NCI-H446 treated with DMSO at 0.1 percent for 48 hours (cell line): ENCODE data around the gene BCL2A1.
"Not testable (repeated sequence)": the region's sequence is repeated elsewhere in the genome, so short reads cannot be mapped to it uniquely, and the experiment has no call there.

Source experiments
- DNase-seq: peaks from one replicate; lab custom pipeline; 2025; lab: John Stamatoyannopoulos, UW

Gene BCL2A1

DNA sequence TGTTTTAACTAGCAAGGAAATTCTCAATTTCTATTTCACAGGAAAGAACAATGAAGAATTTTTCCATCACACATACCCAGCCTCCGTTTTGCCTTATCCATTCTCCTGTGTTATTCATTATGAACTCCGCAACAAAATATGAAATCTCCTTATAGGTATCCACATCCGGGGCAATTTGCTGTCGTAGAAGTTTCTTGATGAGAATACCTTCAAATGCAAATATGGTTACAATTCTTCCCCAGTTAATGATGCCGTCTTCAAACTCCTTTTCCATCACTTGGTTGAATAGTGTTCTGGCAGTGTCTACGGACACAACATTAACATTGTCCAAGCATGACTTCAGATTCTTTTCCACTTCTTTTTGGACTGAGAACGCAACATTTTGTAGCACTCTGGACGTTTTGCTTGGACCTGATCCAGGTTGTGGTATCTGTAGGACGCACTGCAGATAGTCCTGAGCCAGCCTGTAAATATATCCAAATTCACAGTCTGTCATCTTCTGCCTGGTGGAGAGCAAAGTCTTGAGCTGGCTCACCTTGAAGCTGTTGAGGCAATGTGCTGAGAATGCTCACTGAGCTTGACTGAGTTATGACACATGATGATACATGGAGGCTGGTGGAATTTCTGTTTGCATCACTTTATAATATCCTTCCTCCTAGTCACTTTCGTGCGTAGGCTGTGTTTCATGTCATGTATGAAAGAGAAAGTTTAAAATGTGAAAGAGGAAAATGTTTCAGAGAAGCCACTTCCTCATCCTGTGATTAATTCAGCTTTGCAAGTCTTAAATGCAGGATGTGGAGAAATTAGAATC is at the start of gene BCL2A1:
Gene BCL2A1, minus strand, starts transcription at position 573 of the 811 bp plus-strand sequence. Its CDS starts 77 bp downstream, at position 496.
- DNase-seq = no peak

GRCh38 chr15:80020731-80021130 is 49.7 kb upstream of the BCL2A1 start:
- no peak for DNase-seq

GRCh38 chr15:80020149-80020548 is 49.2 kb upstream of the BCL2A1 start:
- not testable (repeated sequence) for DNase-seq

DNA sequence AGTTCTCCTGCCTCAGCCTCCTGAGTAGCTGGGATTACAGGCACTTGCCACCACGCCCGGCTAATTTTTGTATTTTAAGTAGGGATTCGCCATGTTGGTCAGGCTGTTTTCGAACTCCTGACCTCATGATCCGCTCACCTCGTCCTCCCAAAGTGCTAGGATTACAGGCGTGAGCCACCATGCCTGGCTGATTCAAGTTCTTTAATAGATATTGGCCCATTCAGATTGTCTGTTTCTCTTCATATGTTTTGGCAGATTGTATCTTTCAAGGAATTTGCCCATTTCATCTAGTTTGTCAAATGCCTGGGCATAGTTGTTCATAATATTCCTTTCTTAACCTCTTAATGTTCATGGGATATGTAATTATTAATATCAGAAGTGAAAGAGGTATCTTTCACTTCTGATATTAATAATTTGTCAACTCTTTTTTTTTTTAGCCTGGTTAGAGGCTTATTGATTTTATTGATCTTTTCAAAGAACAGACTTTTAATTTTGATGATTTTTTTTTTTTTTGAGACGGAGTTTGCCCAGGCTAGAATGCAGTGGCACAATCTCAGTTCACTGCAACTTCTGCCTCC is 48.3 kb upstream of the BCL2A1 start:
- no peak for DNase-seq

DNA sequence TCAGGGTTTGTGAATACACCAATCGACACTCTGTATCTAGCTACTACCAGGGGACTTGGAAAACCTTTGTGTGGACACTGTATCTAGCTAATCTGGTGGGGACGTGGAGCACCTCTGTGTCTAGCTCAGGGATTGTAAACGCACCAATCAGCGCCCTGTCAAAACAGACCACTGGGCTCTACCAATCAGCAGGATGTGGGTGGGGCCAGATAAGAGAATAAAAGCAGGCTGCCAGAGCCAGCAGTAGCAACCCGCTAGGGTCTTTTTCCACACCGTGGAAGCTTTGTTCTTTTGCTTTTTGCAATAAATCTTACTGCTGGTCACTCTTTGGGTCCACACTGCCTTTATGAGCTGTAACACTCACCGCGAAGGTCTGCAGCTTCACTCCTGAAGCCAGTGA is 46.1 kb upstream of the BCL2A1 start:
- not testable (repeated sequence) for DNase-seq

DNA sequence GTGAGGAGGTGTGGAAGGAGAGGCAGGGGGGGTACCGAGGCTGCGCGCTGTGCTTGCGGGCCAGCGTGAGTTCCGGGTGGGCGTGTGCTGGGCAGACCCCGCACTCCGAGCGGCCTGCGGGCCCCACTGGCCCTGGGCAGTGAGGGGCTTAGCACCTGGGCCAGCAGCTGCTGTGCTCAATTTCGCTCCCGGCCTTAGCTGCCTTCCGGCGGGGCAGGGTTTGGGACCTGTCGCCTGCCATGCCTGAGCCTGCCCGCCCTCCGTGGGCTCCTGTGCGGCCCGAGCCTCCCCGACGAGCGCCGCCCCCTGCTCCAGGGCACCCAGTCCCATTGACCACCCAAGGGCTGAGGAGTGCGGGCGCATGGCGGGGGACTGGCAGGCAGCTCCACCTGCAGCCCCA is 45.5 kb upstream of the BCL2A1 start:
- not testable (repeated sequence) for DNase-seq

GRCh38 chr15:80015156-80015555 is 44.2 kb upstream of the BCL2A1 start:
- no peak for DNase-seq

DNA sequence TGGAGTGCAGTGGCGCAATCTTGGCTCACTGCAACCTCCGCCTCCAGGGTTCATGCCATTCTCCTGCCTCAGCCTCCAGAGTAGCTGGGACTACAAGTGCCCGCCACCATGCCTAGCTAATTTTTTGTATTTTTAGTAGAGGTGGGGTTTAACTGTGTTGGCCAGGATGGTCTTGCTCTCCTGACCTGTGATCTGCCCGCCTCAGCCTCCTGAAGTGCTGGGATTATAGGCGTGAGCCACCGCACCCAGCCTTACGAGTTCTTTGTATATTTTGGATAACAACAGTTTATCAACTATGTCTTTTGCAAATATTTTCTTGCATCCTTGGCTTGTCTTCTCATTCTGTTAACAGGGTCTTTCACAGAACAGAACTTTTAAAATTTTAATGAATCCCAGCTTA is 43.2 kb upstream of the BCL2A1 start:
- DNase-seq = not testable (repeated sequence)

DNA sequence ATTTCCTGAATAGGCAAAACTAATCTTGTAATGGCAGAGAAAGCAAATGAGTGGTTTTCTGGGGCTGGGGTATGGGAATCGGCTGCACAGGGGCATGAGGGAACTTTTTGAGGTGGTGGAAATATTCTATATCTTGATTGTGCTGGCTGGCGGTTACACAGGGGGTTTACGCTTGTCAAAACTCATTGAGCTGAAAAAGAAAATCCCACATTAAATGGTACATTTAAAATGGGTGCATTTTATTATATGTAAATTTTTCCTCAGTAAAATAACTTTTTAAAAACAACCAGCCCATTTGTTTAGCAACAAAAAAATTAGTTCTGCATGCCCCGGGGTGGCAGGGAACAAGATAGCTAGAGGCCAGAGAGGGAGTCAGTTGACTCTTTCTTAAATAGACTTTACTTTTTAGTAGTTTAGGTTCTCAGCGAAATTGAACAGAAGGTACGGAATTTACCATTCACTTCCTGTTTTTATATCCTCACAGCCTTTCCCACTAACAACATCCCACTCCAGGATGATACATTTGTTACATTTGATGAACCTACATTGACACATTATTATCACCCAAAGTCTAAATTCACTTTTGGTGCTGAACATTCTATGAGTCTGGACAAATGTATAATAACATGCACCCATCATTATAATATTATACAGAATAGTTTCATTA is 41.2 kb upstream of the BCL2A1 start:
- DNase-seq = no peak

DNA sequence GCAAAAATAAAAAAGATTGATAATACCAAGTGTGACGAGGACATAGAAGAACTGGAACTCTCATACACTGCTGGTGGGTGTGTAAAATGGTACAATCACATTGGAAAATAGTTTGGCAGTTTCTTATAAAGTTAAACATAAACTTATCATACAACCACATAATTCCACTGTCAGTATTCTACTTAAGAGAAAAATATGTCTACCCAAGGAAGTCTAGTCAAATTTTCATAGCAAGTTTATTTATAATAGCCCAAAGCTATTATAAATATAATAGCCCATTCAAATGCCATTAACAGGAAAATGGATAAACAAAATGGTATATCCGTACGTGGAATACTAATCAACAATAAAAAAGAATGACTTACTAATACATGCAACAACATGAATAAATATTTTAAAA is 40.6 kb upstream of the BCL2A1 start:
- DNase-seq = no peak

DNA sequence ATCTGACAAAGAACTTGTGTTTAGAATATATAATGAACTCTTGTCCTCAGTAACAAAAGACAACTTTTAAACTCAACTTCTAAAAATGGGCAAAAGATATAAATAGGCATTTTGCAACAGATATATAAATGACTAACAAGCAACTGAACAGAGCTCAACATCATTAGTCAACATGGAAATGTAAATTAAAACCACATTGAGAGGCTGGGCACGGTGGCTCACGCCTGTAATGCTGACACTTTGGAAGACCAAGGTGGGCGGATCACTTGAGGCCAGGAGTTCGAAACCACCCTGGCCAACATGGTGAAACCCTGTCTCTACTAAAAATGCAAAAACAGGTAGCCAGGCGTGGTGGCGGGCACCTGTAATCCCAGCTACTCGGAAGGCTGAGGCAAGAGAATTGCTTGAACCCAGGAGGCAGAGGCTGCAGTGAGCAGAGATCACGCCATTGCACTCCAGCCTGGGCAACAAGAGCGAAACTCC is 40.1 kb upstream of the BCL2A1 start:
- not testable (repeated sequence) for DNase-seq

GRCh38 chr15:80010131-80010673 is 39.2 kb upstream of the BCL2A1 start:
- no peak for DNase-seq

GRCh38 chr15:80007532-80007931 is 36.5 kb upstream of the BCL2A1 start:
- DNase-seq = no peak

DNA sequence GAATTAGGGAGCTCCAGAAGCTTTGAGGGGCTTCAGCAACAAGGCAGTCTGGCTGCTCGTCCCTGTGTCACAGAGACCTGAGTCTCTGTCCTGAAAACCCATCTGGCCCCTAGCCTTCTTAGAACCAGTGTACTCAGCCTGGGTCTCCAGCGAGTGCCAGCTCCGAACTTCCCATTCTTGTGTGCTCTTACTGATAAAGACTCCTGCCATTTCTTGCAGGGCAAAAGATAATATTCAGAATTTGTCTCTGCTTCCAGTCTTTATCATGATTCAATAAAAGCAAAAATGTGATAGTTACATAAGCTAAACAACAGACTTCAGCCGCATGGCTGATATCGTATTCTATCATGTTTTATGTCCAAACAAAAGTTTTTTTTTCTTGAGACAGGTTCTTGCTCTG is 36.0 kb upstream of the BCL2A1 start:
- no peak for DNase-seq

DNA sequence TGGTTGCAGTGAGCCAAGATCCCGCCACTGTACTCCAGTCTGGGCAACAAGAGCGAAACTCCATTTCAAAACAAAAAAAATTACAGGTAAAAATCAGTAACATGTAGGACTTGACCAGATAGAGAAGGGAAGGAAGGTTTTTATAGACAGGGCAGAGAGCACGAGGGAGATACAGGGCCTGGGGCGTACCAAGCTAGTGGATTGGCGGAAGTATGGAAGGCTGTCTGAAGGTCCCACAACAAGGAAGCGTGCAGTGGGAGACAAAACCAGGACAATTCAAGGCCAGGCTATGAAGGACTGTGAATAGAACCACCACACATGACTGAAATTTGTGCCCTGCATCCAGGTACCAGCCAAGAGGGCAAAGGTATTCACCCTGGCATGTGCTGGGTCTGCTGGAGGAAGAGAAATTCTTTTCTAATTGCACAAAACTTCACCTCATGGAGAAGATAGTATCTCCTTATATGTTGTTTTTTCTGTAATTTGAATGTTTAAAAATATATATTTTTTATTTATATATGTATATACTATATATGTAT is 33.0 kb upstream of the BCL2A1 start:
- DNase-seq = no peak

DNA sequence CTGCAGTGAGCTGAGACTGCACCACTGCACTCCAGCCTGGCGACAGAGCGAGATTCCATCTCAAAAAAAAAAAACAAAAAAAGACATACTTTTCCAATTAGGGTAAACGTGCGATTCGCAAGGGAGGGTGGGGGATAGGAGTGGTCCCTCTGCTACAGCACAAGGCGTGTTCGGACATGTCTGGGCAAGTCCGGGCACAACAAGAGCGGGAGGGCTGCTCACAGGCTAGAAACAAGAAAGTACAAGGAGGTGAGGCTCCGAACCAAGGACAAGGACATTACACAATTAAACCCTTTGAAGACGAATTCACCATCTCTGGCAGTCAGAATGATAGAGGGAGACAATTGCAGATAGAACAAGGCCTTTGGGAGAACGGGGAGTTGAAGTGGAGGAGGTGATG is 32.2 kb upstream of the BCL2A1 start:
- DNase-seq = no peak

- DNase-seq = no peak
Observed at GRCh38 chr15:80002267-80002666, 31.3 kb upstream of the BCL2A1 start.

GRCh38 chr15:79994615-79995014 is 23.6 kb upstream of the BCL2A1 start:
- DNase-seq = no peak

DNA sequence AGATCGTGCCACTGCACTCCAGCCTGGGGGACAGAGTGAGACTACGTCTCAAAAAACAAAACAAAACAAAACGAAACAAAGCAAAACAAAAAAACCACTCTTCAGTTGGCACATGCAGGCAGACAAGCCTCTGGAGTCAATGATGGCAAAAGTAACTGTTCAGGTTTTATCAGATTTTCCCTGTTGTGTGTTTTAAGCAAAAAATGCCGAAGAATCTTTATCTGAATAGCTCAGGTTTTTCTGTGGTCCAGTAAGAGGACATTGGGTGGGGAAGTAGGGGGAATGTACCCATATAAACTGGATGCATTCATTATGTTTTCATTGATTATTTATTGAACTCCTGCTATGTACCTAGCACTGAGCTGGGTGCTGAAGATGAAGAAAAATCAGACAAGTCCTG is 20.8 kb upstream of the BCL2A1 start:
- DNase-seq = no peak

GRCh38 chr15:79990997-79991334 is 20.0 kb upstream of the BCL2A1 start:
- no peak for DNase-seq

- DNase-seq = no peak
Observed at GRCh38 chr15:79990280-79990996, 19.4 kb upstream of the BCL2A1 start.

DNA sequence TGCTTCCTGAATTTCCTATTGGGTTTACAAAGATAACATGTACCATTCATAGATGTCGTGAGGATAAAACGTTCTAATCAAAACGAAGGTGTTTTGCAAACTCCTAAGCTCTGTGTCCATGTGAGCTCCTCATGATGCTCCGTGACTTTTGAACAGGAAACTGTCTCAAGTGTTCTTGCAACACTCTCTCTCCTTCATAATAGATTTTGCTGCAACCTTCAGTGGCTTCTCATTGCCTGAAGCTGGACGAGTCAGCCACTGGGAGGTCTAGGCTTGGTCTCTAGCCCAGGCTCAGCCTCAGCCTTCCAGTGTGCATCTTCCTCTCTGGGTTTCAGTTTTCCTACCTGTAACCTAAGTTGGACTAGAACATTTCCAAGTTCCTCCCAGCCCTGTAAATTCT is 18.7 kb upstream of the BCL2A1 start:
- DNase-seq = no peak
